Type B pancreatic cell (in vitro differentiated cells): ENCODE measurements around the gene MRE11. TPM values are rescaled to one million over a fixed set of nuclear protein-coding genes. Genes with fewer than 3 reads are reported as not detected.

Source experiments
- DNase-seq: peaks from one replicate; pipeline ENCODE4 v3.0.0; 2021; ENCODE audit warnings: mixed read lengths; ENCODE audit not compliant: unreplicated experiment; ENCODE audit errors: extremely low spot score
- H3K27ac Mint-ChIP-seq: 2 replicates; pipeline ENCODE4 v1.8.0; 2021; ENCODE audit warnings: mild to moderate bottlenecking, mixed read lengths
- H3K27me3 Mint-ChIP-seq: 2 replicates; pipeline ENCODE4 v1.8.0; 2021; ENCODE audit warnings: mixed read lengths
- H3K36me3 Mint-ChIP-seq: 2 replicates; pipeline ENCODE4 v1.8.0; 2021; ENCODE audit warnings: mixed read lengths
- H3K4me1 Mint-ChIP-seq: one replicate; pipeline ENCODE4 v1.8.0; 2021; ENCODE audit warnings: mixed read lengths; ENCODE audit not compliant: unreplicated experiment
- H3K4me3 Mint-ChIP-seq: 2 replicates; pipeline ENCODE4 v1.8.0; 2021; ENCODE audit warnings: mild to moderate bottlenecking, mixed read lengths
- H3K9me3 Mint-ChIP-seq: 2 replicates; pipeline ENCODE4 v1.8.0; 2021; ENCODE audit warnings: mixed read lengths
- total RNA-seq: library from RNA; stranded (reverse); gene quantifications from 2 replicates; pipeline ENCODE4 v1.2.1, GENCODE V29; 2021; ENCODE audit warnings: low replicate concordance
- TF ChIP-seq, protein P1 (sequence below): fragments of 200-600 bp; sonication (generic); conservative IDR thresholded peaks from 2 replicates; pipeline ENCODE4 v1.5.0; 2021; ENCODE audit warnings: antibody characterized with exemption, mild to moderate bottlenecking

MRE11 gene
- total RNA-seq, 1 donor from 2014 or later = 37.6 TPM

- Mint-ChIP-seq H3K36me3 (peaks cover 8% of the 10 kb centered on the region), H3K9me3 (no peaks in the 10 kb centered on the region), H3K4me1 (no peaks in the 10 kb centered on the region), H3K27me3 (no peaks in the 10 kb centered on the region), H3K4me3 (no peak overlapping the region), H3K27ac (no peak overlapping the region)
- DNase-seq = no peak
- TF ChIP-seq, protein P1, sequence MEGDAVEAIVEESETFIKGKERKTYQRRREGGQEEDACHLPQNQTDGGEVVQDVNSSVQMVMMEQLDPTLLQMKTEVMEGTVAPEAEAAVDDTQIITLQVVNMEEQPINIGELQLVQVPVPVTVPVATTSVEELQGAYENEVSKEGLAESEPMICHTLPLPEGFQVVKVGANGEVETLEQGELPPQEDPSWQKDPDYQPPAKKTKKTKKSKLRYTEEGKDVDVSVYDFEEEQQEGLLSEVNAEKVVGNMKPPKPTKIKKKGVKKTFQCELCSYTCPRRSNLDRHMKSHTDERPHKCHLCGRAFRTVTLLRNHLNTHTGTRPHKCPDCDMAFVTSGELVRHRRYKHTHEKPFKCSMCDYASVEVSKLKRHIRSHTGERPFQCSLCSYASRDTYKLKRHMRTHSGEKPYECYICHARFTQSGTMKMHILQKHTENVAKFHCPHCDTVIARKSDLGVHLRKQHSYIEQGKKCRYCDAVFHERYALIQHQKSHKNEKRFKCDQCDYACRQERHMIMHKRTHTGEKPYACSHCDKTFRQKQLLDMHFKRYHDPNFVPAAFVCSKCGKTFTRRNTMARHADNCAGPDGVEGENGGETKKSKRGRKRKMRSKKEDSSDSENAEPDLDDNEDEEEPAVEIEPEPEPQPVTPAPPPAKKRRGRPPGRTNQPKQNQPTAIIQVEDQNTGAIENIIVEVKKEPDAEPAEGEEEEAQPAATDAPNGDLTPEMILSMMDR = no peak
Measured at GRCh38 chr11:94445641-94446040, 48.0 kb downstream of the MRE11 start.

DNA sequence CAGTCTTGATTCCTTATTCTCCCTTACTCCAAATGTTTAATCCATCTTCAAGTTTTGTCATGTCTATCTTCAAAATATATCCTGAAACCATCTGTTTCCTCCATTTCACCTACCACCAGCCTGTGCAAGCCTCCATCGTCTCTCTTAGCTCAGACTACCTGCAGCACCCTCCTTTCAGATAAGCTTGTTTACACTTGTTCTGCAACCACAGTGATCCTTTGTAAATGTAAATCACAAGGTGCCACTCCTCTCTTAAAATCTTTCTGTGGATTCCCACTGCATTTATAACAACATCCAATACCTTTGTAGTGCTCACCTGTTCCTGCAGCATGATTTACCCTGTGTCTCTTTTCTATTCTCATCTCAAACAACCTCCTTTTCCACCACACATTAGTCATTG is 60.6 kb downstream of the MRE11 start:
- Mint-ChIP-seq H3K9me3 (no peaks in the 10 kb centered on the region), H3K27ac (no peak overlapping the region), H3K4me1 (no peaks in the 10 kb centered on the region), H3K4me3 (no peak overlapping the region), H3K36me3 (peaks cover 38% of the 10 kb centered on the region), H3K27me3 (no peaks in the 10 kb centered on the region)
- TF ChIP-seq, protein P1 = no peak
- no peak for DNase-seq

DNA sequence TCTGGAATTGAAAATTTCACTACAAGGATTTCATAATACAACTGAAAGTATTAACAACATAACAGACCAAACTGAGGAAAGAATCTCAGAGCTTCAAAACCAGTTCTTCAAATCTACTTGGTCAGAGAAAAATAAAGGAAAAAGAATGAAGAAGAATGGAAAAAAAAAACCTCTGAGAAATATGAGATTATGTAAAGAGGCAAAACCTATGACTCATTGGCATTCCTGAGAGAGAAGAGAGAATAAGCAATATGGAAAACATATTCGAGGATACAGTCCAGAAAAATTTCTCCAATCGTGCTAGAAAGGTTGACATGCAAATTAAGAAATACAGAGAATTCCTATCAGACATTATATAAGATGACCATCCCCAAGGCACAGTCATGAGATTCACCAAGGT is 69.0 kb downstream of the MRE11 start:
- Mint-ChIP-seq H3K27ac (no peak overlapping the region), H3K4me1 (no peaks in the 10 kb centered on the region), H3K36me3 (peaks cover 53% of the 10 kb centered on the region), H3K27me3 (no peaks in the 10 kb centered on the region), H3K4me3 (no peak overlapping the region), H3K9me3 (no peaks in the 10 kb centered on the region)
- no peak for DNase-seq
- TF ChIP-seq, protein P1 = no peak

- H3K27me3 Mint-ChIP-seq = no peaks in the 10 kb centered on the region
- TF ChIP-seq, protein P1 = no peak
- no peak for DNase-seq
- no peaks in the 10 kb centered on the region for H3K4me1 Mint-ChIP-seq
- no peak overlapping the region for H3K27ac Mint-ChIP-seq
- H3K4me3 Mint-ChIP-seq = no peak overlapping the region
- no peaks in the 10 kb centered on the region for H3K9me3 Mint-ChIP-seq
- H3K36me3 Mint-ChIP-seq = peaks cover 48% of the 10 kb centered on the region
Measured at GRCh38 chr11:94424011-94424410, 69.6 kb downstream of the MRE11 start.

DNA sequence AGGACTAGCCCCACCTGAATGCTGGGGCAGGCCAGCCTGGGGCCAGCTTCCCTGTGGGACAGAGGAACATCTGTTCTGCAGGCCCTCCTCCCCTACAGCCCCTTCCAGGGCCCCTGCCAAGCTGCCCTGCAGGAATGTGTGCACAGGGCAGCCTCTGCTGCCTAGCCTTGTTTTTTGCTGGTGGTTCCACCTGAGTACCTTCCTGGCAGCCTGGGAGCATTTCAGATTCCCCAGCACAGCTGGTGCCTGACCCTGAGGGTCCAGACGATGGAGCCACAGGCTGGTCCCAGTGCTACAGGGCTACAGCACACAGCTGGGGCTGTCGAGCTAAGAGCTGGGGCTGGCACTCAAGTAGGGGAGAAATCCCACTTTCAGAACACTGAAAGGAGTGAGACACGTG is 70.1 kb downstream of the MRE11 start:
- no peaks in the 10 kb centered on the region for H3K4me1 Mint-ChIP-seq
- TF ChIP-seq, protein P1 = no peak
- H3K9me3 Mint-ChIP-seq = no peaks in the 10 kb centered on the region
- no peak overlapping the region for H3K4me3 Mint-ChIP-seq
- H3K36me3 Mint-ChIP-seq = peaks cover 43% of the 10 kb centered on the region
- no peak for DNase-seq
- H3K27ac Mint-ChIP-seq = no peak overlapping the region
- no peaks in the 10 kb centered on the region for H3K27me3 Mint-ChIP-seq
